Sigmoid colon (tissue), 7 donors: ENCODE data around the gene SRF. TPM values are rescaled to one million over a fixed set of nuclear protein-coding genes. Genes with fewer than 3 reads are reported as not detected.
A peak's percentile ranks its signal among the peaks of the same experiment; 100 is the strongest.

ENCODE experiments used
- DNase-seq: peaks from one replicate; pipeline ENCODE4 v3.0.0-alpha.2; 2019
- H3K27ac ChIP-seq, 4 donors: fragments of 200-600 bp; sonication (generic); one replicate each; pipeline ENCODE4 v1.5.1; 2016 to 2019; ENCODE audit warnings: mild to moderate bottlenecking in 1 of 4
- H3K27me3 ChIP-seq, 3 donors: fragments of 200-600 bp; sonication (generic); one replicate each; pipeline ENCODE4 v1.5.1; 2019; ENCODE audit warnings: mild to moderate bottlenecking in 1 of 3
- H3K36me3 ChIP-seq, 4 donors: fragments of 200-600 bp; sonication (generic); one replicate each; pipeline ENCODE4 v1.5.1; 2016 to 2019
- H3K4me1 ChIP-seq, 4 donors: fragments of 200-600 bp; sonication (generic); one replicate each; pipeline ENCODE4 v1.5.1; 2017 to 2019
- H3K4me3 ChIP-seq, 4 donors: fragments of 200-600 bp; sonication (generic); one replicate each; pipeline ENCODE4 v1.5.1; 2017 to 2019; ENCODE audit warnings: mild to moderate bottlenecking in 2 of 4, moderate library complexity in 1 of 4
- H3K9me3 ChIP-seq, 4 donors: fragments of 200-600 bp in 3 of 4; sonication (generic) in 3 of 4; one replicate each; pipeline versions ENCODE4 v1.5.1 to v1.6.1; 2013 to 2019
- CTCF ChIP-seq, 4 experiments: fragments of 450-650 bp in 3 of 4; fragments of 200-600 bp in 1 of 4; IDR thresholded peaks; one replicate each; pipeline ENCODE4 v1.5.1; 2016 to 2019; ENCODE audit warnings: antibody characterized with exemption in 4 of 4, mild to moderate bottlenecking in 3 of 4, moderate library complexity in 2 of 4
- EP300 ChIP-seq, 4 donors: sonication (generic); formaldehyde crosslinking; IDR thresholded peaks; one replicate each; pipeline ENCODE4 v1.6.1; 2017; ENCODE audit warnings: antibody characterized with exemption in 4 of 4
- POLR2A ChIP-seq, 2 donors: fragments of 450-650 bp; IDR thresholded peaks; one replicate each; pipeline ENCODE4 v1.6.1; 2016; ENCODE audit warnings: antibody characterized with exemption in 2 of 2, mild to moderate bottlenecking in 2 of 2, moderate library complexity in 2 of 2
- POLR2AphosphoS5 ChIP-seq, 4 donors: sonication (generic); formaldehyde crosslinking; IDR thresholded peaks; one replicate each; pipeline ENCODE4 v1.6.1; 2017; ENCODE audit warnings: antibody characterized with exemption in 4 of 4
- WGBS, 2 donors: extraction: QIAGEN DNeasy Blood & Tissue Kit; methylation state at CpG; one replicate each; pipeline ENCODE4 v1.1.7; 2013; 5-methylcytosine and 5-hydroxymethylcytosine counted together
- intact Hi-C: fragments of 100-400 bp; cut with DNase I; formaldehyde crosslinking; loops from one replicate; pipeline ENCODE4 v1.15.1; 2023
- polyA plus RNA-seq, 3 donors: library from polyadenylated mRNA; stranded (reverse); fragments of 200-250 nt; gene quantifications; one replicate each; pipeline ENCODE4 v1.2.3, GENCODE V29; 2013
- total RNA-seq, 4 donors: library from RNA; depleted of rRNA; stranded (reverse); fragments of >200 nt; gene quantifications; one replicate each; pipeline ENCODE4 v1.1.0, GENCODE V29; 2016
- donor health status: healthy with polysubstance abuse.
- donor health status: Bipolar disorder and iron deficiency.
- donor health status: healthy.

SRF gene
- total and polyA plus RNA-seq, 7 donors: 12.6 to 96.9 (median 64.2) TPM

DNA sequence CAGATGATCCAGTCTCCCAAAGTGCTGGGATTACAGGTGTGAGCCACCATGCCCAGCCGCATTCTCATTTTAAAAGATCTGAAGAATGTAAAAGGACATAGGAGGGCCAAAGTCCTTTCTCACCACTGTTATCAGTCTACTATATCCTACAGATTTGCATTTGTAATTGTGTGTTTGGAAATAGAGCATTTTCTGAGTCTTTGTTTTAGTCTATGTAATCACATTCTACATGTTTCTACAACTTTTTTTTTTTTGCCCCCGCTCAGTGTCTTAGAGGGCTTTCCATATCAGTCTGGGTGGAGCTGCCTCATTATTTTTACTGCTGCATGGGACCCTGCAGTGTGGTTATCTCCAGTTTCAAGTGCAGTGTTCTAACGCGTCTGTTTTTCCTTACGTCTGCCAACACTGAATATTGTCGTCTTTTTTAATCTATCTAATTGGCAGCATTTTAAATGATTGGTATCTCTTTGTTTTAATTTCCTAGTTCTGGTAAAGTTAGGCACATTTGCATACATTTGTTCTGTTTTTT lies 18.8 kb downstream of the SRF start:
- Histone ChIP-seq H3K4me3 (no peak overlapping the region), H3K36me3 (peaks cover 11 to 86% (median 34%) of the 10 kb centered on the region in 4 donors), H3K9me3 (no peaks in the 10 kb centered on the region), H3K4me1 (no peaks in the 10 kb centered on the region), H3K27ac (no peak overlapping the region), H3K27me3 (no peaks in the 10 kb centered on the region)
- intact Hi-C loops: no loop called here
- 90 to 92% methylated on average over 6 of the region's 6 CpGs for WGBS, 2 donors
- DNase-seq: no peak
- TF ChIP-seq POLR2AphosphoS5 (IDR thresholded peaks at IDR 0.05) (no peak), EP300 (IDR thresholded peaks at IDR 0.05) (no peak), CTCF (IDR thresholded peaks at IDR 0.05) (no peak), POLR2A (IDR thresholded peaks at IDR 0.05) (no peak)

DNA sequence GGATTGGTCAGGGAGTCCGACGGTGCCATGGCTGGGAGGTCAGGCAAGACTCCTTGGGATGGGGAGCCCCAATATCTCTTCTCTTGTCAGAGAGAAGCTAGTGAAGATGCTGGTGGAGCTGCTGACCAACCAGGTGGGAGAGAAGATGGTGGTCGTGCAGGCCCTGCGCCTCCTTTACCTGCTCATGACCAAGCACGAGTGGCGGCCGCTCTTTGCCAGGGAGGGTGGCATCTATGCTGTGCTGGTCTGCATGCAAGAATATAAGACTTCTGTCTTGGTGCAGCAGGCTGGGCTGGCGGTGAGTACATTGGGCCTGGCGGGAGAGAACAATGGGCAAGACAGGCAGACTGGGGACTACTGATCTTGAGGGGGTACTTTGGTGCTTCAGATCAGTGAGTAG lies 21.8 kb downstream of the SRF start:
- Histone ChIP-seq H3K9me3 (no peaks in the 10 kb centered on the region), H3K27me3 (no peaks in the 10 kb centered on the region), H3K4me1 (no peaks in the 10 kb centered on the region), H3K27ac (no peak overlapping the region), H3K36me3 (peaks cover 11 to 90% (median 41%) of the 10 kb centered on the region in 4 donors), H3K4me3 (no peak overlapping the region)
- 95 to 97% methylated on average over 9 of the region's 9 CpGs for WGBS, 2 donors
- no peak for TF ChIP-seq POLR2AphosphoS5 (IDR thresholded peaks at IDR 0.05)
- no peak for TF ChIP-seq CTCF (IDR thresholded peaks at IDR 0.05)
- TF ChIP-seq POLR2A (IDR thresholded peaks at IDR 0.05): no peak
- no peak for TF ChIP-seq EP300 (IDR thresholded peaks at IDR 0.05)
- intact Hi-C loops: no loop called here
- no peak for DNase-seq

DNA sequence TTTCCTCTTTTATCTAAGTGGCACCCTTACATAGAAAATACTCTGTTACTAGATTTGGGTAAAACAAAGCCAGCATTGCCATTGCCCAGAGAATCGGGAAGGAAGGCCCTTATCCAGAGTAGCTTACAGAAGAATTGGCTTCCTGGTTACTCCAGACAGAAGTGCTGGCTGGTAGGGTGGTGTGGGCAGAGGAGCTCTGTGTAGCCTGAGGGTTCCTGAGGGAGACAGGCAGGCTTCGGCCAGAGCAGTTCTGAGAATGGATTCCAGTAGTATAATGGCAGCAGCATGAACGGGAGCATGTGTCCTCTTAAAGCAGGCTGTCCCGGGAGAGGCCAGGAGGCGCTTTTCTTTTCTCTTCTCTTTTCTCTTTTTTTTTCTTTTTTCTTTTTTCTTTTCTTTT lies 22.9 kb downstream of the SRF start:
- H3K36me3 ChIP-seq: peaks cover 11 to 91% (median 48%) of the 10 kb centered on the region in 4 donors
- no peak overlapping the region for H3K4me3 ChIP-seq
- intact Hi-C loops: no loop called here
- no peak for DNase-seq
- TF ChIP-seq POLR2AphosphoS5 (IDR thresholded peaks at IDR 0.05) (no peak), CTCF (IDR thresholded peaks at IDR 0.05) (no peak), EP300 (IDR thresholded peaks at IDR 0.05) (no peak), POLR2A (IDR thresholded peaks at IDR 0.05) (no peak)
- H3K9me3 ChIP-seq: no peaks in the 10 kb centered on the region
- no peaks in the 10 kb centered on the region for H3K4me1 ChIP-seq
- no peaks in the 10 kb centered on the region for H3K27me3 ChIP-seq
- WGBS, 2 donors: 95 to 96% methylated on average over 5 of the region's 5 CpGs
- H3K27ac ChIP-seq: no peak overlapping the region

DNA sequence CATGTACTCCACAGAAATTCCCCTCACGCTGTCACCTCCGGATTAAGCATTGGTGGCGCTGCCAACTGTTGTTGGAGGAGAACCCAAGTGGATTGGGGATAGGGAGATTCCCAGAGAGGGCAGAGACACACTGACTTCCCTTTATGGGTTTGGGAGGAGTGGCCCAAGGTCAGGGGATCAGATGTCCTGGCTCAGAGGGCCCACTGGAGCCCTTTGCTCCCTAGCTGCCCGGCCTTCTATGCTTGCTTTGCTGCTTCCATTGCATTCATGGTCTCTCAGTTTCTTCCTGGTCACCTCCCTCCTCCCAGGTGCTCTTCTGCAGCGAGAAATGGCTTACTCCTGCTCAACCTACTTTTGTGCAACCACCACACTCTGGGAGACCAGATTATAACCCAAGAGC lies 25.3 kb downstream of the SRF start:
- TF ChIP-seq EP300 (IDR thresholded peaks at IDR 0.05) (no peak), CTCF (IDR thresholded peaks at IDR 0.05) (no peak), POLR2A (IDR thresholded peaks at IDR 0.05) (no peak), POLR2AphosphoS5 (IDR thresholded peaks at IDR 0.05) (no peak)
- H3K36me3 ChIP-seq: peaks cover 11 to 93% (median 53%) of the 10 kb centered on the region in 4 donors
- H3K4me3 ChIP-seq: no peak overlapping the region
- WGBS, 2 donors: 91 to 93% methylated on average over 5 of the region's 5 CpGs
- intact Hi-C loops: no loop called here
- no peaks in the 10 kb centered on the region for H3K9me3 ChIP-seq
- H3K4me1 ChIP-seq: no peaks in the 10 kb centered on the region
- no peaks in the 10 kb centered on the region for H3K27me3 ChIP-seq
- no peak for DNase-seq
- no peak overlapping the region for H3K27ac ChIP-seq

DNA sequence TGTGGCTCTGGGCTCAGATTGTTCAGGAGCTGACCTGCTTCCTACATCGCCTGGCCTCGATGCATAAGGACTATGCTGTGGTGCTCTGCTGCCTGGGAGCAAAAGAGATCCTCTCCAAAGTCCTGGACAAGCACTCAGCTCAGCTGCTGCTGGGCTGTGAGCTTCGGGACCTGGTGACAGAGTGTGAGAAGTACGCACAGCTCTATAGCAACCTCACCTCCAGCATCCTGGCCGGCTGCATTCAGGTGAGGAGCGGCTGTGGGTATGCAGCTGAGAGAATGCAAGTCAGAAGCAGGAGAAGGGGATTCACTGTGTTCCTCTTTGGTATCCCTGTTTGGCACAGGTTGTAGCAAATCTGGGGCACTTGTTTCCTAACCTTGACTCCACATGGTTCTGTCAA lies 28.8 kb downstream of the SRF start:
- intact Hi-C loops: no loop called here
- no peak overlapping the region for H3K4me3 ChIP-seq
- H3K4me1 ChIP-seq: no peaks in the 10 kb centered on the region
- no peaks in the 10 kb centered on the region for H3K27me3 ChIP-seq
- WGBS, 2 donors: 92 to 94% methylated on average over 6 of the region's 6 CpGs
- TF ChIP-seq EP300 (IDR thresholded peaks at IDR 0.05): no peak
- no peak for TF ChIP-seq CTCF (IDR thresholded peaks at IDR 0.05)
- no peak for TF ChIP-seq POLR2A (IDR thresholded peaks at IDR 0.05)
- no peaks in the 10 kb centered on the region for H3K9me3 ChIP-seq
- H3K27ac ChIP-seq: no peak overlapping the region
- peak; percentile 32 for DNase-seq
- H3K36me3 ChIP-seq: peaks cover 0 to 83% (median 44%) of the 10 kb centered on the region in 4 donors
